Gastroesophageal sphincter (tissue), 4 donors: ENCODE results near the gene KANK2. TPM values are rescaled to one million over a fixed set of nuclear protein-coding genes. Genes with fewer than 3 reads are reported as not detected.

Experiments
- ATAC-seq: fragments of 150-250 bp; one replicate; pipeline ENCODE4 v1.9.1; 2016; ENCODE audit warnings: mild to moderate bottlenecking, moderate library complexity
- H3K27ac ChIP-seq, 4 donors: fragments of 200-600 bp; sonication (generic) in 3 of 4; 1 replicate in 3 of 4; 2 replicates in 1 of 4; pipeline ENCODE4 v1.5.1; 2016 to 2019
- H3K27me3 ChIP-seq: fragments of 200-600 bp; sonication (generic); one replicate; pipeline ENCODE4 v1.5.1; 2019
- H3K36me3 ChIP-seq, 2 donors: fragments of 200-600 bp; sonication (generic); one replicate each; pipeline ENCODE4 v1.5.1; 2019; ENCODE audit warnings: control low read depth in 1 of 2
- H3K4me1 ChIP-seq, 3 donors: fragments of 200-600 bp; sonication (generic); 1 replicate in 2 of 3; 2 replicates in 1 of 3; pipeline ENCODE4 v1.5.1; 2016 to 2019; ENCODE audit warnings: control low read depth in 2 of 3
- H3K4me3 ChIP-seq, 2 donors: fragments of 200-600 bp; sonication (generic); one replicate each; pipeline ENCODE4 v1.5.1; 2019; ENCODE audit warnings: mild to moderate bottlenecking in 1 of 2, moderate library complexity in 1 of 2
- H3K9me3 ChIP-seq, 3 donors: fragments of 200-600 bp; sonication (generic); one replicate each; pipeline ENCODE4 v1.5.1; 2017 to 2019; ENCODE audit warnings: control low read depth in 2 of 3
- CTCF ChIP-seq, 4 experiments: fragments of 200-600 bp in 2 of 4; fragments of 450-650 bp in 2 of 4; sonication (generic) in 1 of 4; IDR thresholded peaks; one replicate each; pipeline ENCODE4 v1.5.1; 2017 to 2019; ENCODE audit warnings: antibody characterized with exemption in 4 of 4, mild to moderate bottlenecking in 2 of 4, moderate library complexity in 2 of 4
- EP300 ChIP-seq: sonication (generic); formaldehyde crosslinking; IDR thresholded peaks from one replicate; pipeline ENCODE4 v1.6.1; 2017; ENCODE audit warnings: antibody characterized with exemption, mild to moderate bottlenecking
- POLR2A ChIP-seq, 2 donors: fragments of 450-650 bp; IDR thresholded peaks; one replicate each; pipeline ENCODE4 v1.6.1; 2017; ENCODE audit warnings: antibody characterized with exemption in 2 of 2, mild to moderate bottlenecking in 2 of 2, moderate library complexity in 1 of 2
- POLR2AphosphoS5 ChIP-seq: sonication (generic); formaldehyde crosslinking; IDR thresholded peaks from one replicate; pipeline ENCODE4 v1.6.1; 2017; ENCODE audit warnings: antibody characterized with exemption
- WGBS, 2 donors: methylation state at CpG; one replicate each; pipeline ENCODE4 v1.1.5; 2018; ENCODE audit warnings: low coverage in 1 of 2; 5-methylcytosine and 5-hydroxymethylcytosine counted together
- total RNA-seq, 4 donors: library from RNA; depleted of rRNA; stranded (reverse); fragments of >200 nt; gene quantifications; one replicate each; pipeline ENCODE4 v1.1.0, GENCODE V29; 2016

KANK2 gene
- total RNA-seq, 4 donors from 2014 or later = 913 to 1,808 (median 1,065) TPM

GRCh38 chr19:11208561-11209471 lies 11.5 kb upstream of the KANK2 start:
- Histone ChIP-seq H3K27ac (peak overlapping the region in 2 of 4 donors; percentile 37 to 95), H3K4me3 (no peak overlapping the region), H3K36me3 (peaks cover 0 to 56% of the 10 kb centered on the region in 2 donors), H3K9me3 (no peaks in the 10 kb centered on the region), H3K4me1 (peaks cover 4 to 20% (median 14%) of the 10 kb centered on the region in 3 donors), H3K27me3 (no peaks in the 10 kb centered on the region)
- TF ChIP-seq POLR2A (IDR thresholded peaks at IDR 0.05) (no peak), EP300 (no peak), CTCF (IDR thresholded peaks at IDR 0.05) (no peak), POLR2AphosphoS5 (no peak)
- peak; percentile 21 for ATAC-seq
- 56 to 77% methylated on average over 3 to 13 of the region's 38 CpGs for WGBS, 2 donors

DNA sequence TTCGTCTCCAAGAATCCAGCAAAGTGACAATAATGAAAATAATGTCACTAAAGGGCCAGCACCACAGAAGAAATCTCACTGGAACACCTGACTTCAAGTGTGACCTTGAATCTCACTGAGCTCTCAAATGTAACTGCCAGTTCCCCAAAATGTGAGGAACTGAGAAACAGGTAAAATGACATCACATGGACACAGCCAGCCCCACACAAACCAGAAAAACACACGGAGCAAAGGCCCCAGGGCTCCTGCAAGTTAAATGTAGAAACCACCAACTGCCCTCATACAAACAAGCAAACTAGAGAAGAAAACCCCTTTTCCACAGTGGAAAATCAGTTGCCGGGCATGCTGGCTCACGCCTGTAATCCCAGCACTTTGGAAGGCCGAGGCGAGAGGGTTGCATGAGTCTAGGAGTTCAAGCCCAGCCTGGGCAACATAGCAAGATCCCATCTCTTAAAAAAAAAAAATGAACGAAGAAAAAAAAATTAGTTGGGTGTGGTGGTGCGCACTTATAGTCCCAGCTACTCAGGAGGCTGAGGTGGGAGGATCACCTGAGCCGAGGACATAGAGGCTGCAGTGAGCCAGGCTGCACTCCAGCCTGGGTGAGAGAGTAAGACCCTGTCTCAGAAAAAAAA lies 8.7 kb upstream of the KANK2 start:
- no peak for ATAC-seq
- H3K4me1 ChIP-seq = peaks cover 8 to 44% (median 30%) of the 10 kb centered on the region in 3 donors
- H3K4me3 ChIP-seq = no peak overlapping the region
- H3K27ac ChIP-seq = peak overlapping the region in 2 of 4 donors; percentile 95 to 96
- H3K36me3 ChIP-seq = peaks cover 0 to 41% of the 10 kb centered on the region in 2 donors
- TF ChIP-seq CTCF (IDR thresholded peaks at IDR 0.05) = no peak
- no peaks in the 10 kb centered on the region for H3K9me3 ChIP-seq
- 62 to 78% methylated on average over 6 to 7 of the region's 9 CpGs for WGBS, 2 donors
- no peaks in the 10 kb centered on the region for H3K27me3 ChIP-seq

DNA sequence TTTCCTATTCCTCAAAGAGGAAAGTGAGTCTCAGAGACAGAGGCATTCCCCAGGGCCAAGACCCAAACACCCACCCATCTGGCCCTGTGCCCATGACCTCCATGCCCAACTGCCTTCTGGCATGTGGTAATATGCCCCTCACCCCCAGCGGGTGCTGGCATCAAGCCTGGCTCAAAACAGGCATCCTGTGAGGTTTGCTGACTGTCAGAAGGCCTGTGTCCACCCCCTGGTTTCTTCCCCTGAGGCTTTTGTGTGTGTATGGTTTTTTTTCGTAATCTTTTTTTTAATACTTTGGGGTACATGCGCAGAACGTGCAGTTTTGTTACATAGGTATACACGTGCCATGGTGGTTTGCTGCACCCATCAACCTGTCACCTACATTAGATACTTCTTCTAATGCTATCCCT lies 7.6 kb upstream of the KANK2 start:
- H3K27me3 ChIP-seq = no peaks in the 10 kb centered on the region
- peak overlapping the region; percentile 85 to 99 (median 96) for H3K27ac ChIP-seq
- peaks cover 0 to 46% of the 10 kb centered on the region in 2 donors for H3K36me3 ChIP-seq
- H3K4me3 ChIP-seq = no peak overlapping the region
- no peak for ATAC-seq
- 13 to 31% methylated on average over 4 to 5 of the region's 5 CpGs for WGBS, 2 donors
- peaks cover 8 to 44% (median 30%) of the 10 kb centered on the region in 3 donors for H3K4me1 ChIP-seq
- H3K9me3 ChIP-seq = no peaks in the 10 kb centered on the region
- TF ChIP-seq POLR2A (IDR thresholded peaks at IDR 0.05) = no peak
- TF ChIP-seq POLR2AphosphoS5 = peak; percentile 72
- TF ChIP-seq CTCF (IDR thresholded peaks at IDR 0.05) = no peak
- no peak for TF ChIP-seq EP300

DNA sequence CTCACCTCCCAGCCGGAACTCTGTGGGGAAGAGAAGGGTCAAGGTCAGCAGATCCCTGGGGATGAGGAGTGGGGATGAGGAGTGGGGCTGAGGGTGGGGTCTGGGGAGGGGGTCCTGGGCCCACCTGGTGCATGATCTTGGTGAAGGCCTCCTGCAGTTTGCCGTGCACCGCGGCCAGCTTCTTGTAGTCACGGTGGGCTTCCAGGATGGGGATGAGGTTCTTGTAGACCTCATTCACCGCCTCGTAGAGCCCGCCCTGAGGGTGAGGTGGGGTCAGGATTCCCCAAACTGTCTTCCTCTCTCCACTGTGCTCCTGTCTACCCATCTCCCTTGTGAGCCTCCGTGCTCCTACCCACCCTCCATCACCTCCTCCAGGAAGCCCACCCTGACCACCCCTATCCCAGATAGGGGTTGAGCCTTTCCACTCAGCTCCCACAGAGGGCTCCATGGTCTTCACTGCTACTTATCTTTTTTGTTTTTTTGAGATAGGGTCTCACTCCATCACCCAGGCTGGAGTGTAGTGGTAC lies 6.8 kb upstream of the KANK2 start:
- WGBS, 2 donors = 53 to 73% methylated on average over 2 to 3 of the region's 9 CpGs
- Histone ChIP-seq H3K9me3 (no peaks in the 10 kb centered on the region), H3K36me3 (peaks cover 0 to 51% of the 10 kb centered on the region in 2 donors)

More for the DNA sequence above, 6.8 kb upstream of the KANK2 start:
- Histone ChIP-seq H3K4me1 (peaks cover 8 to 49% (median 30%) of the 10 kb centered on the region in 3 donors), H3K27ac (peak overlapping the region; percentile 85 to 99 (median 96)), H3K27me3 (no peaks in the 10 kb centered on the region), H3K4me3 (peak overlapping the region; percentile 3 to 42)
- peak in 1 of 4 experiments; percentile 32 for TF ChIP-seq CTCF (IDR thresholded peaks at IDR 0.05)
- TF ChIP-seq EP300 = no peak
- TF ChIP-seq POLR2AphosphoS5 = no peak
- ATAC-seq = no peak
